T-cell (primary cell): ENCODE measurements around the gene COPS7A. TPM values are rescaled to one million over a fixed set of nuclear protein-coding genes. Genes with fewer than 3 reads are reported as not detected.
"Not testable (repeated sequence)": the region's sequence is repeated elsewhere in the genome, so short reads cannot be mapped to it uniquely, and the experiment has no call there.

Experiments used
- ATAC-seq, 4 experiments: fragments of 200-7000 bp in 3 of 4; fragments of 150-1000 bp in 1 of 4; cut with Tn5 transposase; replicated peaks in 1 of 4; 1 replicate in 3 of 4; 2 replicates in 1 of 4; pipeline ENCODE4 v1.10.0; 2021; ENCODE audit warnings: moderate library complexity in 3 of 4, mild to moderate bottlenecking in 2 of 4, moderate number of reproducible peaks in 1 of 4
- CTCF ChIA-PET, 2 donors: fragments of 300-600 bp; sonication (Branson Sonifier 250); formaldehyde crosslinking; loops; one replicate each; lab custom pipeline; 2022; ENCODE audit warnings: antibody characterized with exemption in 2 of 2; lab: Charles Lee
- POLR2A ChIA-PET, 2 donors: fragments of 300-600 bp; sonication (Branson Sonifier 250); formaldehyde crosslinking; loops; one replicate each; lab custom pipeline; 2022; ENCODE audit warnings: antibody characterized with exemption in 2 of 2; lab: Charles Lee
- DNase-seq, 35 experiments: peaks; one replicate each; pipeline versions ENCODE4 v3.0.0 to v3.0.0-alpha.2; 2013 to 2023
- H3K27ac ChIP-seq: one replicate; pipeline ENCODE4 v1.5.1; 2013; ENCODE audit warnings: low read length
- H3K27me3 ChIP-seq, 2 experiments: replicated peaks in 1 of 2; 1 replicate in 1 of 2; 2 replicates in 1 of 2; pipeline versions ENCODE4 v1.6.1 to v1.7.0; 2013; ENCODE audit warnings: low read length in 1 of 2, mixed read lengths in 1 of 2; ENCODE audit not compliant: control insufficient read depth in 2 of 2, insufficient read depth in 2 of 2; ENCODE audit errors: extremely low read depth in 1 of 2
- H3K36me3 ChIP-seq, 2 donors: 1 replicate in 1 of 2; 2 replicates in 1 of 2; pipeline versions ENCODE4 v1.6.1 to v1.7.0; 2013; ENCODE audit warnings: low read length in 1 of 2; ENCODE audit not compliant: control insufficient read depth in 2 of 2, insufficient read depth in 1 of 2; ENCODE audit errors: extremely low read depth in 1 of 2
- H3K4me1 ChIP-seq, 2 experiments: 1 replicate in 1 of 2; 2 replicates in 1 of 2; pipeline versions ENCODE4 v1.6.1 to v1.7.0; 2013; ENCODE audit warnings: low read length in 2 of 2, mixed read lengths in 1 of 2; ENCODE audit not compliant: insufficient read depth in 2 of 2, control insufficient read depth in 1 of 2; ENCODE audit errors: extremely low read depth in 1 of 2
- H3K4me3 ChIP-seq, 2 donors: 1 replicate in 1 of 2; 2 replicates in 1 of 2; pipeline versions ENCODE4 v1.5.1 to v1.7.0; 2013; ENCODE audit warnings: mild to moderate bottlenecking in 2 of 2, low read length in 1 of 2, moderate library complexity in 1 of 2; ENCODE audit not compliant: control insufficient read depth in 1 of 2; ENCODE audit errors: extremely low read depth in 1 of 2
- H3K9me3 ChIP-seq: 2 replicates; pipeline ENCODE4 v1.7.0; 2013
- H3K27ac Mint-ChIP-seq, 2 donors: one replicate each; pipeline ENCODE4 v1.8.0; 2020 to 2021; ENCODE audit warnings: mild to moderate bottlenecking in 2 of 2, mixed read lengths in 2 of 2
- H3K27me3 Mint-ChIP-seq, 2 donors: one replicate each; pipeline ENCODE4 v1.8.0; 2021 to 2022; ENCODE audit warnings: mixed read lengths in 2 of 2
- H3K36me3 Mint-ChIP-seq: one replicate; pipeline ENCODE4 v1.8.0; 2021; ENCODE audit warnings: mixed read lengths
- H3K4me1 Mint-ChIP-seq, 3 donors: one replicate each; pipeline ENCODE4 v1.8.0; 2020 to 2022; ENCODE audit warnings: mixed read lengths in 3 of 3, mild to moderate bottlenecking in 1 of 3
- H3K4me3 Mint-ChIP-seq, 3 donors: one replicate each; pipeline ENCODE4 v1.8.0; 2020 to 2022; ENCODE audit warnings: mild to moderate bottlenecking in 3 of 3, mixed read lengths in 3 of 3, moderate library complexity in 3 of 3
- H3K9me3 Mint-ChIP-seq, 3 donors: one replicate each; pipeline ENCODE4 v1.8.0; 2020 to 2022; ENCODE audit warnings: mixed read lengths in 3 of 3
- whole genome bisulfite sequencing: methylation state at CpG from one replicate; pipeline ENCODE4 v1.1.5; 2013; ENCODE audit warnings: missing lambda C conversion rate; ENCODE audit not compliant: insufficient coverage; 5-methylcytosine and 5-hydroxymethylcytosine counted together
- total RNA-seq, 35 experiments: library from RNA in 6 of 35; stranded (reverse) in 6 of 35; fragments of 120-200 nt in 1 of 35; gene quantifications; one replicate each; pipeline versions ENCODE4 v1.2.1 to v1.2.4 and lab custom pipeline; 2013 to 2026

COPS7A gene
- total RNA-seq, 5 donors from 2014 or later (not counting 1 experiment from before 2014, with no cell fraction given), result 18.5 to 33.1 (median 31.8) TPM

- Histone ChIP-seq H3K4me1 (peaks cover 7 to 23% of the 10 kb centered on the region in 2 experiments), H3K4me3 (peak overlapping the region; percentile 36 to 51), H3K27ac (no peak overlapping the region), H3K27me3 (peaks cover 23 to 66% of the 10 kb centered on the region in 2 experiments), H3K36me3 (no peaks in the 10 kb centered on the region), H3K9me3 (no peaks in the 10 kb centered on the region)
- peak; percentile 52 to 58 (median 54) for ATAC-seq
- peak in 6 of 35 experiments; percentile 5 to 30 (median 16) for DNase-seq
- peaks cover 41 to 57% of the 10 kb centered on the region in 2 donors for H3K27me3 Mint-ChIP-seq
- CTCF ChIA-PET, result interaction anchor here in 1 of 2 donors (0.6 kb wide), 1 partner anchor 10 kb away, joined by 3 read pairs; no protein-coding TSS in a partner anchor
- POLR2A ChIA-PET, result interaction anchor here (0.5 to 0.6 kb wide), 4 partner anchors 11 to 215 kb away, joined by 3 to 14 read pairs (median 7); partner anchors contain the start of gene ZNF384 (in 1 of the 2)
- H3K9me3 Mint-ChIP-seq, result no peaks in the 10 kb centered on the region
- peak overlapping the region; percentile 53 to 80 (median 72) for H3K4me3 Mint-ChIP-seq
- H3K4me1 Mint-ChIP-seq, result peaks cover 18 to 42% (median 20%) of the 10 kb centered on the region in 3 donors
- 3% methylated on average over 39 of the region's 65 CpGs for WGBS
- no peak overlapping the region for H3K27ac Mint-ChIP-seq
- H3K36me3 Mint-ChIP-seq, result no peaks in the 10 kb centered on the region
Measured at GRCh38 chr12:6699989-6700645, 23.7 kb upstream of the COPS7A start.

- H3K9me3 Mint-ChIP-seq, result no peaks in the 10 kb centered on the region
- peaks cover 7 to 23% of the 10 kb centered on the region in 2 experiments for H3K4me1 ChIP-seq
- H3K27me3 Mint-ChIP-seq, result peaks cover 44 to 62% of the 10 kb centered on the region in 2 donors
- H3K36me3 ChIP-seq, result no peaks in the 10 kb centered on the region
- H3K36me3 Mint-ChIP-seq, result no peaks in the 10 kb centered on the region
- ChIA-PET CTCF (no interaction called here), POLR2A (interaction anchor here in 1 of 2 donors (0.6 kb wide), 1 partner anchor 214 kb away, joined by 4 read pairs; no protein-coding TSS in a partner anchor)
- ATAC-seq (peak; percentile 83 to 92 (median 86)), DNase-seq (peak in 34 of 35 experiments; percentile 21 to 76 (median 57))
- H3K9me3 ChIP-seq, result no peaks in the 10 kb centered on the region
- peak within 1 kb of the TSS in 1 of 2 donors; percentile 65 for H3K27ac Mint-ChIP-seq
- H3K4me3 Mint-ChIP-seq, result peak within 1 kb of the TSS; percentile 70 to 80 (median 76)
- peaks cover 18 to 41% (median 20%) of the 10 kb centered on the region in 3 donors for H3K4me1 Mint-ChIP-seq
- peaks cover 23 to 66% of the 10 kb centered on the region in 2 experiments for H3K27me3 ChIP-seq
- WGBS, result 2% methylated on average over 30 of the region's 43 CpGs
- H3K27ac ChIP-seq, result no peak within 1 kb of the TSS
- peak within 1 kb of the TSS; percentile 36 to 57 for H3K4me3 ChIP-seq
Measured at GRCh38 chr12:6700646-6701051, 23.2 kb upstream of the COPS7A start, which contains the start of gene PIANP. Gene PIANP (minus strand): TSS chr12:6700815. CDS start chr12:6698061, 2,754 bp downstream.

- ChIA-PET CTCF (no interaction called here), POLR2A (no interaction called here)
- Mint-ChIP-seq H3K36me3 (no peaks in the 10 kb centered on the region), H3K27me3 (peaks cover 44 to 63% of the 10 kb centered on the region in 2 donors), H3K4me3 (peak overlapping the region; percentile 70 to 80 (median 76)), H3K9me3 (no peaks in the 10 kb centered on the region), H3K27ac (peak overlapping the region in 1 of 2 donors; percentile 10), H3K4me1 (peaks cover 18 to 40% (median 20%) of the 10 kb centered on the region in 3 donors)
- no peak overlapping the region for H3K27ac ChIP-seq
- ATAC-seq, result no peak
- peaks cover 7 to 23% of the 10 kb centered on the region in 2 experiments for H3K4me1 ChIP-seq
- no peak for DNase-seq
- WGBS, result 37% methylated on average over 11 of the region's 13 CpGs
- H3K36me3 ChIP-seq, result no peaks in the 10 kb centered on the region
- peak overlapping the region; percentile 33 to 57 for H3K4me3 ChIP-seq
- H3K9me3 ChIP-seq, result no peaks in the 10 kb centered on the region
- peaks cover 23 to 71% of the 10 kb centered on the region in 2 experiments for H3K27me3 ChIP-seq
Measured at GRCh38 chr12:6701078-6701768, 22.6 kb upstream of the COPS7A start.

GRCh38 chr12:6703631-6704030 is 20.2 kb upstream of the COPS7A start:
- Mint-ChIP-seq H3K36me3 (no peaks in the 10 kb centered on the region), H3K27me3 (peaks cover 44 to 67% of the 10 kb centered on the region in 2 donors), H3K4me1 (peaks cover 13 to 25% (median 20%) of the 10 kb centered on the region in 3 donors), H3K9me3 (no peaks in the 10 kb centered on the region), H3K27ac (no peak overlapping the region), H3K4me3 (no peak overlapping the region)
- WGBS, result 13% methylated on average over 8 of the region's 10 CpGs
- Histone ChIP-seq H3K27ac (no peak overlapping the region), H3K4me3 (no peak overlapping the region), H3K27me3 (peaks cover 21 to 75% of the 10 kb centered on the region in 2 experiments), H3K4me1 (peaks cover 7 to 17% of the 10 kb centered on the region in 2 experiments), H3K36me3 (no peaks in the 10 kb centered on the region), H3K9me3 (no peaks in the 10 kb centered on the region)
- DNase-seq (no peak), ATAC-seq (no peak)
- POLR2A ChIA-PET, result interaction anchor here in 1 of 2 donors (0.6 kb wide), 1 partner anchor 160 kb away, joined by 3 read pairs; no protein-coding TSS in a partner anchor
- CTCF ChIA-PET, result no interaction called here

GRCh38 chr12:6708351-6708750 is 15.5 kb upstream of the COPS7A start:
- CTCF ChIA-PET, result interaction anchor here in 1 of 2 donors (1.2 kb wide), 1 partner anchor 58 kb away, joined by 3 read pairs; no protein-coding TSS in a partner anchor
- H3K9me3 ChIP-seq, H3K4me1 Mint-ChIP-seq, H3K36me3 ChIP-seq, DNase-seq, POLR2A ChIA-PET, H3K36me3 Mint-ChIP-seq, H3K9me3 Mint-ChIP-seq, H3K27ac ChIP-seq, H3K27ac Mint-ChIP-seq, H3K4me3 Mint-ChIP-seq, ATAC-seq, H3K4me3 ChIP-seq, H3K4me1 ChIP-seq: not testable (repeated sequence)
- 94% methylated on average over 20 of the region's 21 CpGs for WGBS
- H3K27me3 Mint-ChIP-seq, result peaks cover 18 to 44% of the 10 kb centered on the region in 2 donors
- peaks cover 5 to 50% of the 10 kb centered on the region in 2 experiments for H3K27me3 ChIP-seq
